Lung (tissue), 12 donors: ENCODE results near the gene SFMBT1. TPM values are rescaled to one million over a fixed set of nuclear protein-coding genes. Genes with fewer than 3 reads are reported as not detected.
"Not testable (repeated sequence)": the region's sequence is repeated elsewhere in the genome, so short reads cannot be mapped to it uniquely, and the experiment has no call there.

ENCODE experiments used
- ATAC-seq: fragments of 200-7000 bp; cut with Tn5 transposase; one replicate; pipeline ENCODE4 v1.9.1; 2020; ENCODE audit warnings: moderate number of reproducible peaks; ENCODE audit not compliant: insufficient read depth, low FRiP score
- DNase-seq, 3 donors: peaks; one replicate each; pipeline ENCODE4 v3.0.0-alpha.2; 2013 to 2017
- H3K27ac ChIP-seq, 2 donors: one replicate each; pipeline ENCODE4 v1.5.1; 2013; ENCODE audit warnings: mild to moderate bottlenecking in 2 of 2, moderate library complexity in 2 of 2, control low read depth in 1 of 2, inconsistent platforms in 1 of 2, low read depth in 1 of 2, low read length in 1 of 2
- H3K27me3 ChIP-seq, 3 donors: one replicate each; pipeline ENCODE4 v1.5.1; 2013; ENCODE audit warnings: low read length in 2 of 3; ENCODE audit not compliant: control insufficient read depth in 3 of 3, insufficient read depth in 3 of 3
- H3K36me3 ChIP-seq, 4 donors: one replicate each; pipeline ENCODE4 v1.5.1; 2013; ENCODE audit warnings: low read length in 4 of 4, mild to moderate bottlenecking in 1 of 4, moderate library complexity in 1 of 4; ENCODE audit not compliant: control insufficient read depth in 4 of 4, insufficient read depth in 4 of 4
- H3K4me1 ChIP-seq, 5 donors: one replicate each; pipeline ENCODE4 v1.5.1; 2013; ENCODE audit warnings: low read length in 5 of 5, mild to moderate bottlenecking in 2 of 5, moderate library complexity in 1 of 5; ENCODE audit not compliant: control insufficient read depth in 5 of 5, insufficient read depth in 5 of 5
- H3K4me3 ChIP-seq: one replicate; pipeline ENCODE4 v1.5.1; 2013; ENCODE audit warnings: mild to moderate bottlenecking, control low read depth, moderate library complexity
- H3K9ac ChIP-seq, 2 donors: one replicate each; pipeline ENCODE4 v1.5.1; 2013; ENCODE audit warnings: low read length in 2 of 2, control low read depth in 1 of 2; ENCODE audit not compliant: insufficient read depth in 1 of 2
- H3K9me3 ChIP-seq, 4 donors: one replicate each; pipeline ENCODE4 v1.5.1; 2013; ENCODE audit warnings: low read length in 3 of 4, mild to moderate bottlenecking in 1 of 4, moderate library complexity in 1 of 4; ENCODE audit not compliant: control insufficient read depth in 4 of 4, insufficient read depth in 3 of 4
- WGBS, 2 donors: extraction: QIAGEN DNeasy Blood & Tissue Kit; methylation state at CpG; one replicate each; pipeline ENCODE4 v1.1.7; 2013; 5-methylcytosine and 5-hydroxymethylcytosine counted together
- polyA plus RNA-seq, 2 donors: library from polyadenylated mRNA; stranded (reverse); fragments of 200-250 nt; gene quantifications; one replicate each; pipeline ENCODE4 v1.2.1, GENCODE V29; 2013
- total RNA-seq, 2 donors: library from RNA; depleted of rRNA in 1 of 2; stranded (reverse); fragments of >200 nt in 1 of 2; gene quantifications; one replicate each; pipeline ENCODE4 v1.2.1, GENCODE V29; 2014 to 2021
- TF ChIP-seq, protein P1 (sequence below): IDR thresholded peaks from 2 replicates; pipeline ENCODE4 v1.5.1; 2012; ENCODE audit warnings: mild to moderate bottlenecking; ENCODE audit errors: control extremely low read depth, extremely low read depth
- donor health status: control.
- donor health status: control.
- donor health status: Bipolar disorder and iron deficiency.
- donor health status: healthy.
- donor health status: DM: yes; HTN: yes; CAD: no.

SFMBT1 gene
- total and polyA plus RNA-seq, 4 donors, result 3.4 to 19.2 (median 9.7) TPM

DNA sequence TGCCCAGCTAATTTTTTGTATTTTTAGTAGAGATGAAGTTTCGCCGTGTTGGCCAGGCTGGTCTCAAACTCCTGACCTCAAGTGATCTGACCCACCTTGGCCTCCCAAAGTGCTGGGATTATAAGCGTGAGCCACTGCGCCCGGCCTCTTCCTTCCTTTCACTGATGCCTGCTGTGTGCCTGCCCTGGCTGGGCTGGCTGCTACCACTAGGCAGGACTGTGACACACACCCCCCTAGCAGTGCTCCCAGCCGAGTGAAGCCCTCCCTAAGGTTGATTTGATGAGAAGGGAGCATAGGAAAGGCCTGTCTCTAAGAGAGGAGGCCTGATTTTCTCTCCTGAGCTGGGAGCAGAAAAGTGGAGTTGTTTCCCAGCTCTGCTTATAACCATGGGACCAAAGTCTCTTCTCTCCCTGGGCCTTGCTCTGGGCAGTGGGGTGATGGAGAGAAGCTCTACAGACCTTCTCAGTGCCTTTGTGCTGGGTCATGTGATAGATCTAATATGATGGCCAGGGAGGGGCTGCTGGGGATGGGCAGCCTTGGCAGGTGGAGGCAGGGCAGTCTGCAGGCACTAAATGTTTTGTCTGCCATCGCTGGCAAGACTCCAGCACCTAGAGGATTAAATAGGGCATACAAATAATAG, 20.1 kb upstream of the SFMBT1 start:
- TF ChIP-seq, protein P1, sequence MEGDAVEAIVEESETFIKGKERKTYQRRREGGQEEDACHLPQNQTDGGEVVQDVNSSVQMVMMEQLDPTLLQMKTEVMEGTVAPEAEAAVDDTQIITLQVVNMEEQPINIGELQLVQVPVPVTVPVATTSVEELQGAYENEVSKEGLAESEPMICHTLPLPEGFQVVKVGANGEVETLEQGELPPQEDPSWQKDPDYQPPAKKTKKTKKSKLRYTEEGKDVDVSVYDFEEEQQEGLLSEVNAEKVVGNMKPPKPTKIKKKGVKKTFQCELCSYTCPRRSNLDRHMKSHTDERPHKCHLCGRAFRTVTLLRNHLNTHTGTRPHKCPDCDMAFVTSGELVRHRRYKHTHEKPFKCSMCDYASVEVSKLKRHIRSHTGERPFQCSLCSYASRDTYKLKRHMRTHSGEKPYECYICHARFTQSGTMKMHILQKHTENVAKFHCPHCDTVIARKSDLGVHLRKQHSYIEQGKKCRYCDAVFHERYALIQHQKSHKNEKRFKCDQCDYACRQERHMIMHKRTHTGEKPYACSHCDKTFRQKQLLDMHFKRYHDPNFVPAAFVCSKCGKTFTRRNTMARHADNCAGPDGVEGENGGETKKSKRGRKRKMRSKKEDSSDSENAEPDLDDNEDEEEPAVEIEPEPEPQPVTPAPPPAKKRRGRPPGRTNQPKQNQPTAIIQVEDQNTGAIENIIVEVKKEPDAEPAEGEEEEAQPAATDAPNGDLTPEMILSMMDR, result no peak
- no peak for DNase-seq
- H3K27me3 ChIP-seq, result peaks cover 0 to 6% (median 0%) of the 10 kb centered on the region in 3 donors

DNA sequence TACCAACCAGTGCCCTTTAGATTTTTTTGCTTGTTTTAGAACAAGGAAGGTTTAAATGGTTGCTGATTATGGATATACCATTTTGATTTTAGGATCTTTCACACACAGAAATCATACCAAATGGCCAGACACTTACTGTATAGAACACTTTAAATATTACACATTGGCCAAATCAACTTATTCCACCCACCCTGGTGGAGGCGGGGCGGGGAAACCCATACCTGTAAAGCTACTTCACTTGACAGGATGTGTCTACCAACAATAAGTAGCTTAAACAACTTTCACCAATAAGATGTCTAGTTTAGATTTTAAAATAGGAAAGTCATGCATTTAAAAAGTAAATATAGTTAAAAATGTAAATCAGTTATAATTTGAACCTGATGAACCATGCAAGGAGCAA, 17.0 kb upstream of the SFMBT1 start:
- H3K36me3 ChIP-seq, result no peaks in the 10 kb centered on the region
- TF ChIP-seq, protein P1, result no peak
- 96 to 97% methylated on average over 2 of the region's 2 CpGs for WGBS, 2 donors
- no peaks in the 10 kb centered on the region for H3K9me3 ChIP-seq
- ATAC-seq (no peak), DNase-seq (no peak)
- no peaks in the 10 kb centered on the region for H3K4me1 ChIP-seq
- H3K27ac ChIP-seq, result no peak overlapping the region
- peaks cover 0 to 6% (median 0%) of the 10 kb centered on the region in 3 donors for H3K27me3 ChIP-seq
- H3K9ac ChIP-seq, result no peak overlapping the region
- H3K4me3 ChIP-seq, result no peak overlapping the region

More for the DNA sequence above, 20.1 kb upstream of the SFMBT1 start:
- H3K9ac ChIP-seq, result no peak overlapping the region
- 89 to 91% methylated on average over 7 of the region's 7 CpGs for WGBS, 2 donors
- H3K4me3 ChIP-seq, result no peak overlapping the region
- no peak overlapping the region for H3K27ac ChIP-seq
- H3K9me3 ChIP-seq, result no peaks in the 10 kb centered on the region
- no peak for ATAC-seq
- no peaks in the 10 kb centered on the region for H3K4me1 ChIP-seq
- no peaks in the 10 kb centered on the region for H3K36me3 ChIP-seq

DNA sequence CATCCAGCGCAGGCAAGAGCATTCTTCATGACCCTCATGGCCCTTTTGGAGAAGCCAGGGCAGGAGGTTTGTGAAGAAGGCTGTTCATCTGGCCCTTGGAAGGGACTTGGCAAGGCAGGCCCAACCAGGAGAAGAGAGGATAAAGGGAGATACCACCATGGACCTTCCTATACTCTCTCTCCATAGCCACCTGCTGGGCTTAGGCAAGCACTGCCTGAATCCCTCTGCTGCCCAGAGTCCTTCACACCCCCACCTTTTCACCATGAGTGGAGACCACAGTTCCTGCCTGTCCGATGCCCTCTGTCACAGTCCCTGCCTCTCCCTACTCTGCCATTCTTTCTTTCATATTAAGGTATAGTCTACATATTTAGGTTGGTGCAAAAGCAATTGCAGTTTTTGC, 10.6 kb upstream of the SFMBT1 start:
- Histone ChIP-seq H3K9me3 (no peaks in the 10 kb centered on the region), H3K27me3 (no peaks in the 10 kb centered on the region), H3K27ac (no peak overlapping the region), H3K36me3 (no peaks in the 10 kb centered on the region), H3K4me1 (no peaks in the 10 kb centered on the region), H3K9ac (no peak overlapping the region), H3K4me3 (no peak overlapping the region)
- WGBS, 2 donors, result 87 to 95% methylated on average over 2 of the region's 2 CpGs
- DNase-seq, result no peak
- TF ChIP-seq, protein P1, result no peak
- no peak for ATAC-seq

DNA sequence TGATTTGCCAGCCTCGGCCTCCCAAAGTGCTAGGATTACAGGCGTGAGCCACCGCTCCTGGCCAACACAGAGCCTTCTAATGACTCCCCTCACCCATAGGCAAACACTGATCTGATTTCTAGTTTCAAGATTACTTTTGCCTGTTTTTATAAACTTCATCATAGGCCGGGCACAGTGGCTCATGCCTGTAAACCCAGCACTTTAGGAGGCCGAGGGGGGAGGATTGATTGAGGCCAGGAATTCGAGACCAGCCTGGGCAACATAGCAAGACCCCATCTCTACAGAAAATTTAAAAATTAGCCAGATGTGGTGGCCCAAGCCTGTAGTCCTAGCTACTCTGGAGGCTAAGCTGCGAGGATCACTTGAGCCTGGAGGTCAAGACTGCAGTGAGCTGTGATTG, 8.4 kb upstream of the SFMBT1 start:
- not testable (repeated sequence) for H3K27ac ChIP-seq, H3K4me1 ChIP-seq, DNase-seq, H3K27me3 ChIP-seq, H3K9me3 ChIP-seq, H3K4me3 ChIP-seq, H3K9ac ChIP-seq, ATAC-seq, H3K36me3 ChIP-seq
- WGBS, 2 donors, result 80 to 83% methylated on average over 7 of the region's 7 CpGs
